Activated naive CD8-positive, alpha-beta T cell (primary cell): ENCODE data around the gene SMTN.
"Not testable (repeated sequence)": the region's sequence is repeated elsewhere in the genome, so short reads cannot be mapped to it uniquely, and the experiment has no call there.

Experiments used
- H3K27ac Mint-ChIP-seq: one replicate; pipeline ENCODE4 v1.8.0; 2021; ENCODE audit warnings: mixed read lengths
- H3K27me3 Mint-ChIP-seq: one replicate; pipeline ENCODE4 v1.8.0; 2021; ENCODE audit warnings: mixed read lengths
- H3K36me3 Mint-ChIP-seq: one replicate; pipeline ENCODE4 v1.8.0; 2021; ENCODE audit warnings: mixed read lengths
- H3K4me1 Mint-ChIP-seq: one replicate; pipeline ENCODE4 v1.8.0; 2021; ENCODE audit warnings: low read depth, mixed read lengths
- H3K4me3 Mint-ChIP-seq: one replicate; pipeline ENCODE4 v1.8.0; 2021; ENCODE audit warnings: mild to moderate bottlenecking, mixed read lengths
- H3K9me3 Mint-ChIP-seq: one replicate; pipeline ENCODE4 v1.8.0; 2021; ENCODE audit warnings: low read depth, mixed read lengths

The SMTN gene

GRCh38 chr22:31093086-31093850, 12.2 kb downstream of the SMTN start:
- Mint-ChIP-seq H3K4me3 (no peak overlapping the region), H3K4me1 (no peaks in the 10 kb centered on the region), H3K9me3 (no peaks in the 10 kb centered on the region), H3K27me3 (no peaks in the 10 kb centered on the region), H3K27ac (no peak overlapping the region), H3K36me3 (no peaks in the 10 kb centered on the region)

- Mint-ChIP-seq H3K4me1 (no peaks in the 10 kb centered on the region), H3K4me3 (no peak overlapping the region)
Observed at GRCh38 chr22:31094021-31094551, 13.0 kb downstream of the SMTN start.

GRCh38 chr22:31094741-31095140, 13.6 kb downstream of the SMTN start:
- Mint-ChIP-seq H3K9me3 (no peaks in the 10 kb centered on the region), H3K27ac (no peak overlapping the region), H3K4me3 (no peak overlapping the region), H3K4me1 (no peaks in the 10 kb centered on the region), H3K36me3 (no peaks in the 10 kb centered on the region), H3K27me3 (no peaks in the 10 kb centered on the region)

More at GRCh38 chr22:31094021-31094551, 13.0 kb downstream of the SMTN start:
- H3K9me3 Mint-ChIP-seq: no peaks in the 10 kb centered on the region
- no peaks in the 10 kb centered on the region for H3K36me3 Mint-ChIP-seq
- H3K27me3 Mint-ChIP-seq: no peaks in the 10 kb centered on the region
- H3K27ac Mint-ChIP-seq: no peak overlapping the region

- Mint-ChIP-seq H3K9me3 (no peaks in the 10 kb centered on the region), H3K4me1 (no peaks in the 10 kb centered on the region), H3K36me3 (no peaks in the 10 kb centered on the region), H3K27me3 (no peaks in the 10 kb centered on the region), H3K27ac (no peak overlapping the region), H3K4me3 (no peak overlapping the region)
Observed at GRCh38 chr22:31095637-31096249, 14.6 kb downstream of the SMTN start.

- Mint-ChIP-seq H3K4me1 (no peaks in the 10 kb centered on the region), H3K27ac (no peak overlapping the region), H3K9me3 (no peaks in the 10 kb centered on the region)
Observed at GRCh38 chr22:31096657-31097279, 15.7 kb downstream of the SMTN start.

DNA sequence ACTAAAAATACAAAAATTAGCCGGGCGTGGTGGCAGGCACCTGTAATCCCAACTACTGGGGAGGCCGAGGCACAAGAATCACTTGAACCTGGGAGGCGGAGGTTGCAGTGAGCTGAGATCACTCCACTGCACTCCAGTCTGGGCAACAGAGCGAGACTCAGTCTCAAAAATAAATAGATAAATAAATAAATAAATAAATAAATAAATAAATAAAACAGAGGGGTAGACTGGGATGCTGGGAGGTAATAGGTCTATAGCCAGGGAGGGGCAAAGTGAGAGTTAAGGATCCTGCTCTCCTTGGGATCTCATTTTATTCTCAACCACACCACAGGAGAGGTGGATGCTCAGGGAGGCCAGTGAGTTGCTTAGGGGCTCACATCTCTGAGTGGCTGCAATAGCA, 16.4 kb downstream of the SMTN start:
- not testable (repeated sequence) for H3K27me3 Mint-ChIP-seq, H3K4me3 Mint-ChIP-seq, H3K36me3 Mint-ChIP-seq, H3K4me1 Mint-ChIP-seq, H3K27ac Mint-ChIP-seq, H3K9me3 Mint-ChIP-seq

More at GRCh38 chr22:31096657-31097279, 15.7 kb downstream of the SMTN start:
- no peaks in the 10 kb centered on the region for H3K36me3 Mint-ChIP-seq
- H3K4me3 Mint-ChIP-seq: no peak overlapping the region
- H3K27me3 Mint-ChIP-seq: no peaks in the 10 kb centered on the region

DNA sequence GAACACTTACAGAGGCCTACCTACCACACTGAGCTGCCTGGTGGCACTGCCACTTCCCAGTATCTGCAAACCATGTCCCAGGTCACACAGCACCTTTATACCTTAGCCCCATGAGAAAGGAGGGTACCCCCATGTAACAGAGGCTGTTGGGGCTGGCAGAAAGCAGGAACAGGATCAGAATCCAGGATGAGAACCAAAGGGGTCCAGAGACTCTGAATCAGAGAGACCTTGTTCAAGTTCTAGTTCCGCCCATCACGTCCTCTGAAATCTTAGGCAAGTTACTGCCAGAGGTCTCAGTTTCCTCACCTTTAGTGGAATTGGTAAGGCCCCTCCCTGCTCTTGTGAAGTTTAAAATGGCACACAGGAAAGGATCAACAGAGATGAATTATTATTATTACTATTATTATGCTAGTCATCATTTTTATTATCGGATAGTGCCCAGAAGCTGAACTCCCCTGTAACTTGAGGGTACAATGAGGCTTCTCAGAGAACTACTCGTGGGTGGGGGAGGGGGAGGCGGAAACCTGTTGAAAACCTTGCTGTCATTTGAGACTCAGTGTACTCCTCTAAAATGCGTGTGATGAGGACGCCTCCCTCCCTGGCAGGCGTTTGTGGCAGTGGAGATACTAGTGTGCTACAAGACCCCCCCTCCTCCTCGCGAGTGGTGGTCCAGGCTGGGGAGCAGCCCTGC, 17.0 kb downstream of the SMTN start:
- H3K4me3 Mint-ChIP-seq: no peak overlapping the region
- H3K9me3 Mint-ChIP-seq: no peaks in the 10 kb centered on the region
- no peaks in the 10 kb centered on the region for H3K27me3 Mint-ChIP-seq
- no peaks in the 10 kb centered on the region for H3K4me1 Mint-ChIP-seq
- H3K36me3 Mint-ChIP-seq: no peaks in the 10 kb centered on the region
- no peak overlapping the region for H3K27ac Mint-ChIP-seq

GRCh38 chr22:31098632-31099110, 17.6 kb downstream of the SMTN start:
- no peaks in the 10 kb centered on the region for H3K36me3 Mint-ChIP-seq
- H3K9me3 Mint-ChIP-seq: no peaks in the 10 kb centered on the region
- no peaks in the 10 kb centered on the region for H3K4me1 Mint-ChIP-seq
- no peaks in the 10 kb centered on the region for H3K27me3 Mint-ChIP-seq
- H3K4me3 Mint-ChIP-seq: no peak overlapping the region
- no peak overlapping the region for H3K27ac Mint-ChIP-seq

- Mint-ChIP-seq H3K36me3 (no peaks in the 10 kb centered on the region), H3K4me3 (no peak overlapping the region), H3K27me3 (no peaks in the 10 kb centered on the region), H3K4me1 (no peaks in the 10 kb centered on the region), H3K9me3 (no peaks in the 10 kb centered on the region), H3K27ac (no peak overlapping the region)
Observed at GRCh38 chr22:31099386-31099785, 18.3 kb downstream of the SMTN start.

DNA sequence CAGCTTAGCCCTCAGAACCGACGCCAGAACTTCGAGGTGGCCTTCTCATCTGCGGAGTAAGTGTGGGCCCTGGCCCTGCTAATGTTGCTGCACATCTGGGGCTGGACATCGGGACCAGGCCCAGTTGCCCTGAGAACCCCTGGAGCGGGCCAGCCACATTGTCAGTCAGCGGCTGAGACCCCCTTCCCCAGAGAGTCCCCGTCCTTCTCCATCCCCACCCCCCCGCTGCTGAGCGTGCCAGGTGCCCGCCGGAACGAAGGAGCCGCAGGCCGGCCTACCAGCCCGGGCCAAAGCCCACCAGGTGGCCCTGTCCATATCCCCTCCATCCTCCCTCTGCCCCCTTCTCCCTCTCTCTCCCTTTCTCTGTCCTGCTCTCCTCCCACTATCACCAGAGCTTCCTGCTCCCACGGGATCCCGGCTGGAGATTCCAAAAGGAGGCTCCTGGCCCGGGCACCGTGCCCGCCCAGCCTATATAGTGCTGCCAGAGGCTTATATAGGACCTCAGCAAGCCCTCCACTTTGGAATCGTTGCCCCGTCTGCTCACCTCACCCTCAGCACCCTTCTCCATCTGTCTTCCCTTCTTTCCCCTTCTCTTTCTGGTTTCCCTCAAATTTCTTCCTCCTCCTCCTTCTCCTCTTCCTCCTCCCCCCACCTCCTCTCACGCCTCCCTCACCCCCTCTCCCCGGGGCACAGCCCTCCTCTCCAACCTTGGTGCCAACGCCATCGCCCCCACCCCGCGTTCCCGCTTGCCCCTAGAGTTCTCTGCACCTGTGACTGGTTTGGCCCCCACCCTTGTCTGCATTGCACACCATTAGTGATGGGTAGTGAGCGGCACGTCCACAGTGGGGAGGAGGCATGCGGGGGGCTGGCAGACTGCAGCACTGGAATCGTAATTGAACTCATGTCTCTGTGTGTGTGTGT, 19.0 kb downstream of the SMTN start:
- no peak overlapping the region for H3K27ac Mint-ChIP-seq
- no peaks in the 10 kb centered on the region for H3K9me3 Mint-ChIP-seq
- H3K4me3 Mint-ChIP-seq: no peak overlapping the region
- H3K27me3 Mint-ChIP-seq: no peaks in the 10 kb centered on the region
- no peaks in the 10 kb centered on the region for H3K4me1 Mint-ChIP-seq
- no peaks in the 10 kb centered on the region for H3K36me3 Mint-ChIP-seq

DNA sequence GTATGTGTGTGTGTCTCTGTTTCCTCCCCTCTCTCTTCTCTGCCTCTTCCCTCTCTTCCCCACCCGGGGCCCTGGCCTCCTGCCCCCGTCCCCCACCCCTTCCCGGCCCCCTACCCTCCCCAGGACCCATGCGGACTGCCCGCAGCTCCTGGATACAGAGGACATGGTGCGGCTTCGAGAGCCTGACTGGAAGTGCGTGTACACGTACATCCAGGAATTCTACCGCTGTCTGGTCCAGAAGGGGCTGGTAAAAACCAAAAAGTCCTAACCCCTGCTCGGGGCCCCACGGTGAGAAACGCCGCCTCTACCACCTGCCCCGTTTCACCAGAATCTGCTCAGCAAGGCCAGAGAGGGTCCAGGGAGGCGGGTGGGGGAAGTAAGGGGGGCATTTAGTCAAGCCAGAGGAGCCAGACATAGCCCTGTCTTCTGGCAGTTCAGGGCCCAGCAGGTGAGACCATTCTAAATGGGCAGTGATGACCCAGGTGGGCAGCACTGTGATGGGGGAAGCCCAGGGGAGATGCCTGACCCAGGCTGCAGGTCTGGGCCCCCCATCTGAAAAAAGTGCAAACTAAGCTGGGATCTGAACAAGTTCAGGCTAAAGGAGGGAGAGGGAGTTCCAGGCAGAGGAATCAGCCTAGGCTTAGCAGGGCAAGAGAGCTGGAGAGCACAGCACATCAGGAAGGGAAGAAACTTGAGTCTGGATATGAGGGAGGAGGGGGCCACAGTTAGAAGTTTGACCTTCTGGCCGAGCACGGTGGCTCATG, 19.8 kb downstream of the SMTN start:
- Mint-ChIP-seq H3K27ac (no peak overlapping the region), H3K4me3 (no peak overlapping the region), H3K27me3 (no peaks in the 10 kb centered on the region), H3K4me1 (peaks cover 4% of the 10 kb centered on the region), H3K36me3 (peaks cover 3% of the 10 kb centered on the region), H3K9me3 (no peaks in the 10 kb centered on the region)

DNA sequence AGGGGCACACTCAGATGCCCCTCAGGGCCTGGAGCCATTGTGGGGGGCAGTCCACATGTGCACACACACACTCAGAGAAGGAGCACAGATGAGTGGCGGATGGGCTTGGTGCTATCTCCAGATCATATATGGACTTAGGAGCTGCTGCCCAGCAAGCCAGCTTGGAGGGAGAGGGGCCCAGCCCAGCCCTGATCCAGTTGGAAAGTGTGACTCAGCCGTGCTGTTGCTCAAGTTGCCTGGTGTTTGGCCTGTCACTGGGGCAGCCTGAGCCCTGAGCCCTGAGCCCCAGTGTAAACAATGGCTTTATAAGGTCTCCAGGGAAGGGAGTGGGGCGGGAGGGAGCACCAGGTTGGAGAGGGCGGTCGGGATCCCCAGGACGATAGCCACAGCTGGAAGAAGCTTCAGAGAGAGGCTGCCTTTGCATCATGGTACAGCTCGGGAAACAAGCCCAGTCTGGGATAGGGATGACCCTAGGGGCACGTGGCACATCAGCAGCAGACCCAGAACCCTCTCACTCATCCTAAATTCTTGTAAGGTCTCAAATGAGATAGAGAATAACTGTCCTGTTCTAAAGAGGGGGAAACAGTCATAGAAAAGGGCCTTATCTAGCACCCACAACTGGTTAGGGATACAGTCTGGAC, 21.4 kb downstream of the SMTN start:
- Mint-ChIP-seq H3K4me3 (no peak overlapping the region), H3K9me3 (no peaks in the 10 kb centered on the region), H3K27ac (no peak overlapping the region), H3K27me3 (no peaks in the 10 kb centered on the region), H3K36me3 (peaks cover 3% of the 10 kb centered on the region), H3K4me1 (peaks cover 17% of the 10 kb centered on the region)

GRCh38 chr22:31103111-31103510, 22.0 kb downstream of the SMTN start:
- peaks cover 23% of the 10 kb centered on the region for H3K4me1 Mint-ChIP-seq
- H3K4me3 Mint-ChIP-seq: no peak overlapping the region
- peaks cover 3% of the 10 kb centered on the region for H3K36me3 Mint-ChIP-seq
- H3K9me3 Mint-ChIP-seq: no peaks in the 10 kb centered on the region
- H3K27me3 Mint-ChIP-seq: no peaks in the 10 kb centered on the region
- H3K27ac Mint-ChIP-seq: no peak overlapping the region
